LHCN-M2 (cell line): ENCODE results near the gene KLHL33. TPM values are rescaled to one million over a fixed set of nuclear protein-coding genes. Genes with fewer than 3 reads are reported as not detected.

Experiments used
- DNase-seq: peaks from one replicate; pipeline ENCODE4 v3.0.0-alpha.2; 2012; ENCODE audit warnings: low read depth
- total RNA-seq: library from RNA; depleted of rRNA; stranded (reverse); fragments of >200 nt; gene quantifications from 2 replicates; pipeline ENCODE4 v1.2.3, GENCODE V29; 2014; rRNA removed

KLHL33 gene
- total RNA-seq, 1 experiment from 2014 or later = not detected

DNA sequence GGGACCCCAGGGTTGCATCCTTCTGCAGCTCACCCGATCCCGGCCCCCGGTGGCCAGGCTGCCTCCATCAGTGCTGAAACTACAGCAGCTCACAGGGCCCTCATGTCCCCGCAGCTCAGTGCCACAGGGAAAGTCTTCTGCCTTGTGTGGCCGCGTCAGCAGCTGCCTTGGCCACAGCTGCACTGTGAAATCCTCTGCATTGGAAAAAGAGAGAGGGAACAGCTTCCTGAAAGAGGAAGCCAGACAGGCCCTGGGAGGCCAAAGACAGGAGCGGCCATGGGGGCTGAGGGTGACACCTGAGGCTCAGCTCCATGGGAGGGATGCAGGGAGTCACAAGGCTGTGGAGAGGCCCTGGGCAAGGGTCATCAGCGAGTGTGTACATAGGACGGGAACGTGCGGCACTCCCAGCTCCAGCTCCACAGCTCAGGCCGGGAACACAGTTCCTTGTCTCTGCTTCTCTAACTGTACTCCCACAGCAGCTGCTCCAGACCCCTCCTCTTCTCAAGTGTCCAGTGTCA, 59.8 kb downstream of the KLHL33 start:
- no peak for DNase-seq

Other genes starting within 250 kb of the KLHL33 start
- not detected in 2 replicates for gene OR11G2, start 245.3 kb downstream of the KLHL33 start, total RNA-seq
- gene OR11H6, start 212.5 kb downstream of the KLHL33 start, total RNA-seq = not detected in 2 replicates
- not detected in 2 replicates for gene OR11H7, start 207.2 kb downstream of the KLHL33 start, total RNA-seq
- gene OR11H4, start 196.9 kb downstream of the KLHL33 start, total RNA-seq = not detected in 2 replicates
- 10.3 and 16.8 TPM in 2 replicates for gene TTC5, start 130.2 kb downstream of the KLHL33 start, total RNA-seq
- 39.3 and 39.5 TPM in 2 replicates for gene CCNB1IP1, start 102.9 kb downstream of the KLHL33 start, total RNA-seq
- gene PARP2, start 92.5 kb downstream of the KLHL33 start, total RNA-seq = 25.5 and 28.0 TPM in 2 replicates
- gene TEP1, start 22.7 kb downstream of the KLHL33 start, total RNA-seq = 16.6 and 17.2 TPM in 2 replicates
- 52.8 and 61.1 TPM in 2 replicates for gene OSGEP, start 18.6 kb upstream of the KLHL33 start, total RNA-seq
- gene APEX1, start 19.1 kb upstream of the KLHL33 start, total RNA-seq = 152 and 213 TPM in 2 replicates
- 18.1 and 24.6 TPM in 2 replicates for gene PIP4P1, start 25.3 kb upstream of the KLHL33 start, total RNA-seq
- 54.0 and 54.8 TPM in 2 replicates for gene PNP, start 33.2 kb upstream of the KLHL33 start, total RNA-seq
- not detected in 2 replicates for gene RNASE10, start 69.4 kb upstream of the KLHL33 start, total RNA-seq
- gene RNASE9, start 124.9 kb upstream of the KLHL33 start, total RNA-seq = not detected in 2 replicates
- gene RNASE11, start 151.8 kb upstream of the KLHL33 start, total RNA-seq = not detected in 2 replicates
- gene RNASE12, start 155.2 kb upstream of the KLHL33 start, total RNA-seq = not detected in 2 replicates
- gene OR6S1, start 205.5 kb upstream of the KLHL33 start, total RNA-seq = not detected in 2 replicates
- 5.4 and 10.5 TPM in 2 replicates for gene RNASE4, start 248.4 kb upstream of the KLHL33 start, total RNA-seq